SK-N-MC (cell line): ENCODE measurements around the gene SLC4A4.

Experiments used
- DNase-seq: peaks from one replicate; pipeline ENCODE4 v3.0.0-alpha.2; 2011; ENCODE audit warnings: low read depth, low spot score
- H3K27ac ChIP-seq: fragments of 200-600 bp; sonication (generic); 2 replicates; pipeline ENCODE4 v1.5.1; 2016; ENCODE audit warnings: mixed run types
- H3K36me3 ChIP-seq: fragments of 200-600 bp; sonication (generic); 2 replicates; pipeline ENCODE4 v1.6.1; 2017; ENCODE audit warnings: antibody characterized with exemption, low read length, mixed read lengths; ENCODE audit not compliant: insufficient read depth
- H3K4me3 ChIP-seq: fragments of 200-600 bp; sonication (generic); 2 replicates; pipeline ENCODE4 v1.5.1; 2016
- H3K9ac ChIP-seq: fragments of 200-600 bp; sonication (generic); 2 replicates; pipeline ENCODE4 v1.8.0; 2017; ENCODE audit warnings: mixed run types, mixed read lengths; ENCODE audit not compliant: insufficient read length
- H3K9me3 ChIP-seq: fragments of 200-600 bp; sonication (generic); 2 replicates; pipeline ENCODE4 v1.6.1; 2017; ENCODE audit warnings: low read depth, mild to moderate bottlenecking, antibody characterized with exemption, low read length, moderate library complexity, mixed read lengths
- EZH2 ChIP-seq: fragments of 200-600 bp; sonication (generic); IDR thresholded peaks from one replicate; pipeline ENCODE4 v1.6.1; 2017; ENCODE audit warnings: antibody characterized with exemption
- FOXP2 ChIP-seq: optimal IDR thresholded peaks from 2 replicates; pipeline ENCODE3; 2011; ENCODE audit warnings: mild to moderate bottlenecking, moderate library complexity; ENCODE audit not compliant: insufficient read depth; ENCODE audit errors: extremely low read length, control extremely low read depth
- POLR2AphosphoS5 ChIP-seq: IDR thresholded peaks from 2 replicates; pipeline ENCODE4 v1.6.1; 2012; ENCODE audit warnings: mild to moderate bottlenecking, low read depth, low read length, borderline replicate concordance

The SLC4A4 gene

GRCh38 chr4:71367546-71367945 is 28.7 kb downstream of the SLC4A4 start:
- Histone ChIP-seq H3K27ac (no peak overlapping the region), H3K4me3 (no peak overlapping the region), H3K9me3 (no peaks in the 10 kb centered on the region), H3K36me3 (no peaks in the 10 kb centered on the region), H3K9ac (no peak overlapping the region)
- TF ChIP-seq EZH2 = no peak
- no peak for TF ChIP-seq POLR2AphosphoS5
- no peak for TF ChIP-seq FOXP2
- DNase-seq = no peak

- H3K27ac ChIP-seq = no peak overlapping the region
- no peak overlapping the region for H3K9ac ChIP-seq
- H3K4me3 ChIP-seq = no peak overlapping the region
- no peak for DNase-seq
- no peaks in the 10 kb centered on the region for H3K9me3 ChIP-seq
- TF ChIP-seq POLR2AphosphoS5 (no peak), EZH2 (no peak), FOXP2 (no peak)
- no peaks in the 10 kb centered on the region for H3K36me3 ChIP-seq
These were observed 30.1 kb downstream of the SLC4A4 start for GRCh38 chr4:71368906-71369305.

- H3K27ac ChIP-seq = no peak overlapping the region
- DNase-seq = no peak
- H3K4me3 ChIP-seq = no peak overlapping the region
- H3K9me3 ChIP-seq = no peaks in the 10 kb centered on the region
- TF ChIP-seq FOXP2 (no peak), POLR2AphosphoS5 (no peak), EZH2 (no peak)
- no peaks in the 10 kb centered on the region for H3K36me3 ChIP-seq
- H3K9ac ChIP-seq = no peak overlapping the region
These were observed 30.7 kb downstream of the SLC4A4 start for GRCh38 chr4:71369536-71369935.

- H3K9me3 ChIP-seq = no peaks in the 10 kb centered on the region
- H3K36me3 ChIP-seq = no peaks in the 10 kb centered on the region
- no peak overlapping the region for H3K27ac ChIP-seq
- no peak overlapping the region for H3K9ac ChIP-seq
- H3K4me3 ChIP-seq = no peak overlapping the region
- TF ChIP-seq FOXP2 (no peak), EZH2 (no peak), POLR2AphosphoS5 (no peak)
- no peak for DNase-seq
These were observed 36.7 kb downstream of the SLC4A4 start for GRCh38 chr4:71375494-71375893.

- TF ChIP-seq EZH2 (no peak), FOXP2 (no peak), POLR2AphosphoS5 (no peak)
- no peak overlapping the region for H3K9ac ChIP-seq
- H3K27ac ChIP-seq = no peak overlapping the region
- H3K4me3 ChIP-seq = no peak overlapping the region
- no peaks in the 10 kb centered on the region for H3K36me3 ChIP-seq
- no peak for DNase-seq
- H3K9me3 ChIP-seq = no peaks in the 10 kb centered on the region
These were observed 38.7 kb downstream of the SLC4A4 start for GRCh38 chr4:71377561-71377960.

GRCh38 chr4:71379126-71379525 is 40.3 kb downstream of the SLC4A4 start:
- H3K4me3 ChIP-seq = no peak overlapping the region
- TF ChIP-seq EZH2 (no peak), FOXP2 (no peak), POLR2AphosphoS5 (no peak)
- H3K9me3 ChIP-seq = no peaks in the 10 kb centered on the region
- no peak for DNase-seq
- no peak overlapping the region for H3K27ac ChIP-seq
- H3K36me3 ChIP-seq = no peaks in the 10 kb centered on the region
- H3K9ac ChIP-seq = no peak overlapping the region

- H3K4me3 ChIP-seq = no peak overlapping the region
- no peak for DNase-seq
- H3K36me3 ChIP-seq = no peaks in the 10 kb centered on the region
- no peak overlapping the region for H3K27ac ChIP-seq
- H3K9ac ChIP-seq = no peak overlapping the region
- TF ChIP-seq POLR2AphosphoS5 (no peak), FOXP2 (no peak), EZH2 (no peak)
- no peaks in the 10 kb centered on the region for H3K9me3 ChIP-seq
These were observed 42.0 kb downstream of the SLC4A4 start for GRCh38 chr4:71380788-71381187.

GRCh38 chr4:71382125-71382899 is 43.5 kb downstream of the SLC4A4 start:
- Histone ChIP-seq H3K36me3 (no peaks in the 10 kb centered on the region), H3K9me3 (no peaks in the 10 kb centered on the region), H3K4me3 (no peak overlapping the region), H3K9ac (no peak overlapping the region), H3K27ac (no peak overlapping the region)
- DNase-seq = no peak
- no peak for TF ChIP-seq FOXP2
- no peak for TF ChIP-seq POLR2AphosphoS5

GRCh38 chr4:71382900-71383560 is 44.2 kb downstream of the SLC4A4 start:
- H3K36me3 ChIP-seq = no peaks in the 10 kb centered on the region
- H3K27ac ChIP-seq = no peak overlapping the region
- DNase-seq = no peak
- TF ChIP-seq FOXP2 (no peak), POLR2AphosphoS5 (no peak), EZH2 (no peak)
- H3K9me3 ChIP-seq = no peaks in the 10 kb centered on the region
- H3K9ac ChIP-seq = no peak overlapping the region
- H3K4me3 ChIP-seq = no peak overlapping the region
